Stimulated activated CD8-positive, alpha-beta memory T cell treated with anti-CD3 and anti-CD28 coated beads, Interleukin-12 subunit alpha, Interleukin-12 subunit beta, amount 100 ng/mL, for 24 hours (primary cell): ENCODE measurements around the gene PHACTR3.

Source experiments
- DNase-seq: peaks from one replicate; pipeline ENCODE4 v3.0.0-alpha.2; 2020; ENCODE audit errors: extremely low read depth

The PHACTR3 gene

DNA sequence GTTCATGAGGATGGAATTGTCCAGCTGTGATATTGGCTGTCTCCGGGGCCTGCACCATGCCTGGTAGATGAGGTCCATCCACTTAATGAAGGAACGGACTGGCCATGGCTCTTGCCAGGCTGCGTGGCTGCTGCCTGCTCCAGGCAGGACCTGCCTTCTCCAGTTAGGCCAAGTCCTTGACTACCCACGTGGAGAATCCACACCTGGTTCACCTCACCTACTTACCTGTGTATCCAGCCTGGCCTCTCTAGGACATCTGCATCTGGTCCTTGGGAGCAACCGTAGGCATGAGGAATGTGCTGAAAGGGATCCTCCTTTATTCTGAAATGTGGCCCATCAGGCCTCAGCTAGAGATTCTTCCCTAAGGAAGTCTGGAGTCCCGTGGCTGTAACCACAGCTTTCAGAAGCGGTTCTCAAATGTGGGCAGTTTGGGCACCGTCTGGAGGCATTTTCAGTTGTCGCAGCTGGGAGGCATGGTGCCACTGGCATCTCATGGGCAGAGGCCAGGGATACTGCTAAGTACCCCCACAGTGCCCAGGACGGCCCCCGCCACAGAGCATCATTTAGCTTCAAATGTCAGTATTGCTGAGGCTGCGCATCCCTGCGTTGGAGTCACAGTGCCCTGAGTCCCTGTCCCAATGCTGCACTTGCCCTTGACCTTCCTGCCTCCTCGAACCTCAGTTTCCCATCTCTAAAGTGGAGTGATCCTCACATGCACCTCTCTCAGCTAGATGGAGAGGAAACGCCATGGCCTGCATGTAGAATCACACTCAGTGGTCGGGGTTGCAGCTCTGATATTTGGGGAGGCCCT, 67.5 kb downstream of the PHACTR3 start:
- DNase-seq, result no peak

- no peak for DNase-seq
These were observed 68.2 kb downstream of the PHACTR3 start for GRCh38 chr20:59672576-59672975.

- DNase-seq, result no peak
These were observed 69.1 kb downstream of the PHACTR3 start for GRCh38 chr20:59673288-59673997.

GRCh38 chr20:59673998-59674445, 69.7 kb downstream of the PHACTR3 start:
- no peak for DNase-seq

- no peak for DNase-seq
These were observed 71.9 kb downstream of the PHACTR3 start for GRCh38 chr20:59676126-59676850.

- no peak for DNase-seq
These were observed 72.5 kb downstream of the PHACTR3 start for GRCh38 chr20:59676851-59677182.

- DNase-seq, result no peak
These were observed 73.2 kb downstream of the PHACTR3 start for GRCh38 chr20:59677586-59677985.

- DNase-seq, result no peak
These were observed 73.9 kb downstream of the PHACTR3 start for GRCh38 chr20:59678288-59678687.

DNA sequence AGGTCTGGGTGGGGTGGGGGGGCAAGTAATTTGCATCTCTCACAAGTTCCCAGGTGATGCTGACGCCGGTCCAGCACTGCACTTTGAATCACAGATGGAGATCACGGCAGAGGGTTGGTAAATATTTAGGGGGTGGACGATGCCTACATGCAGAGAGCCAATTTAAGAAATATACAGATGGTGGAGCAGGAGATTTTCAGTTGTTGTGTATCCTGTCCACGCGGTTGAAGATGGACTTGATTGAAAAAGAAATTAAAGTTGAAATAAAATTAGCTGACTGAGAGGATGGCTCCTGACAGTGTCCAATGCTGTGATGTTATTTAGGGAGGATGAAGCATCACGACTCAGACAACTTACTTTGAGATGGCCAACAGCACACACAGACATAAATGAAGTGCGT, 74.6 kb downstream of the PHACTR3 start:
- DNase-seq, result no peak

DNA sequence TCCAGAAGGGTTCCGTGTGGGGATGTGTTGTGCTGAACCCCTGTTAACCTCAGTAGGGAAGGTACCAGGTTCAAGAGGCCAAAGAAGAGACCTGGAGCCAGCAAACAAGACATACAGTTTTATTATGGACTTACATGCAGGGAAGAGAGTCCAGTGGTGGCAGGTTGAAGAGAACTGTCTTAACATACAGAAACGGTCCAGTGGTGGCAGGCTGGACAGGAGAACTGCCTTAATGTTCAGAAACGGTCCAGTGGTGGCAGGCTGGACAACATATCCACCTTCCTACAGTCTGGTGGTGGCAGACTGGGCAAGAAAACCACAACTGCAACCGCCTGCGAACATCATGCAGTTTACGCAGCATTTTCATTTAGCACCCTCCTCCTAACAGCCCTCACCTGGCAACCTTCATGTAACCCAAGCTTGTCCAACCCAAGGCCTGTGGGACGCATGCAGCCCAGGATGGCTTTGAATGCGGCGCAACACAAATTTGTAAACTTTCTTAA, 75.9 kb downstream of the PHACTR3 start:
- no peak for DNase-seq

- no peak for DNase-seq
These were observed 76.5 kb downstream of the PHACTR3 start for GRCh38 chr20:59680852-59681251.

DNA sequence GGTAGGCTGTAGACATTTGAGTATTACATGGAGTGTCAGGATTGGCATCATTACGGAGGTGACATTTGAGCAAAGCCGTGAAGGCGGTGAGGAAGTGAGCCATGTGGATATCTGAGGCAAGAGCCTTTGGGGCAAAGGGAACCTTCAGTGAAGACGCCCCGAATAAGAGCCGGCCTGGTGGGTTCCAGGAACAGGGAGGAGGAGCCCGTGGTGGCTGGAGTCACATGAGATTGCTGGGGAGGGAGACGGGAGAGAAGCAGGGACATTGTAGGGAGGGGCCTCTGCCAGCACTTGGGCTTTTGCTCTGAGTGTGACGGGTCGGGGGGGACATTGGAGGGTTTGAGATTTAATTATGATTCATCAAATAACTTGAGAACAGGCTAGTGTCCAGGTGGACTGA, 78.3 kb downstream of the PHACTR3 start:
- DNase-seq, result no peak

- DNase-seq, result no peak
These were observed 78.8 kb downstream of the PHACTR3 start for GRCh38 chr20:59683181-59683580.

DNA sequence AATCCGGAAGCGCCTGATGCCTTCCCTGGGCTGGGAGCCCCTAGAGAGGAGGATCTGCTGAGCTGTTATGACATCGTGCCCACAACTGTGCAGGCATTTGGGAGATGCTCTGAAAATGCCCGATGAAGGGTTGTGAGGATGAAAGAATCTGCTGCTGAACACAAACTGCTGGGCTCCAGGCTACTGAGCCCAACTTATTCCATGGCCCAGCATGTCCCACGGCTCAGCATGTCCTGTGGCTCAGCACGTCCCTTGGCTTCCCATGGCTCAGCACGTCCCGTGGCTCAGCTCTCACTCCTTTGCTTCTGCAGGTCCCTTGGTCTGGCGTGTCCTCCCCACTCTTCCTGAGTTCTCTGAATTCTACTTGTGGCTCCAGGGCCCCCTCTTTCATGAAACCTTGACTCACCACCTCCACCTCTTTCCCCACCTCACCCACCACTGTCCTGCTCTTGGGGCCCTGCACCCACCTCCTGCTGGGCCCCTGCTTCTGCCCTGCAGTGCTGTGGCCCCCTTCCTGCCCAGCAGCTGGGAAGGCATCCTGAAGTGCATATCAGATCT, 80.4 kb downstream of the PHACTR3 start:
- no peak for DNase-seq

DNA sequence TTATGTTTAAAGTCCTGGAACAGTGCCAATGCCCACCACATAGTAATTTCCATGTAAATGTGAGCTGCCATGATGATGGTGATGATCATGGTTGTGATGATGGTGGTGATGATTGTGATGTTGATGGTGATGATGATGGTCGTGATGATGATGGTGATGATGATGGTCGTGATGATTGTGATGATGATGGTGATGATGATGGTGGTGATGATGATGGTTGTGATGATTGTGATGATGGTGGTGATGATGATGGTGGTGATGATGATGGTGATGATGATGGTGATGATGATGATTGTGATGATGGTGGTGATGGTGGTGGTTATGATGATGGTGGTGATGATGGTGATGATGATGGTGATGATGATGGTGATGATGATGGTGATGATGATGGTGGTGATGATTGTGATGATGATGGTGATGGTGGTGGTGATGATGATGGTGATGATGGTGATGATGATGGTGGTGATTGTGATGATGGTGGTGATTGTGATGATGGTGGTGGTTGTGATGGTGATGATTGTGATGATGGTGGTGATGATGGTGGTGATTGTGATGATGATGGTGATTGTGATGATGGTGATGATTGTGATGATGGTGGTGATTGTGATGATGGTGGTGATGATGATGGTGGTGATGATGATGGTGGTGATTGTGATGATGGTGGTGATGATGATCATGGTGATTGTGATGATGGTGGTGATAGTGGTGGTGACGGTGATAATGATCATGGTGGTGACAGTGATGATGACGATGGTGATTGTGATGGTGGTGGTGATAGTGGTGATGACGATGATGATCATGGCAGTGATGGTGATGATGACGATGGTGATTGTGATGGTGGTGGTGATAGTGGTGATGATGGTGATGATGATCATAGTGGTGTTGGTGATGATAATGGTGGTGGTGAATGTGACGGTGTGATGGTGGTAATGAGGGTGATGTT, 82.3 kb downstream of the PHACTR3 start:
- DNase-seq, result no peak

- no peak for DNase-seq
These were observed 84.0 kb downstream of the PHACTR3 start for GRCh38 chr20:59688356-59688755.

- no peak for DNase-seq
These were observed 84.7 kb downstream of the PHACTR3 start for GRCh38 chr20:59688999-59689398.

DNA sequence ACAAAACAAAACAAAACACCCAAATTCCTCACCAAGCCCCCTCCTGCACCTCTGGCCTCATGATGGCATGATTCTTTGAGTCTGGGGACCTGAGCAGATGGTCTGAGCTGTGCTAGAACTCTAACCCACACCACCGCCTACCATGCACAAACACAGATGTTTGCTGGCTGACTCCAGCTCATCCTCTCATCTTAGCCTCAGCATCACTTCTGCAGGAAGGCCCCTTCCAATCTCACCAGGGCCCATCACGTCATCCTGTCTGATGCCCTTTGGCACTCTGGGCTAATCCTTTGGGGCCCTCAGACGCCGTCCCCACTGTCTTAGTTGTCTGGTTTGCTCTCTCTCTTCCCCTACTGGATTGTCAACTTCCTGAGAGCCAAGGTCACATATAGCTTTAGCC, 85.8 kb downstream of the PHACTR3 start:
- no peak for DNase-seq

DNA sequence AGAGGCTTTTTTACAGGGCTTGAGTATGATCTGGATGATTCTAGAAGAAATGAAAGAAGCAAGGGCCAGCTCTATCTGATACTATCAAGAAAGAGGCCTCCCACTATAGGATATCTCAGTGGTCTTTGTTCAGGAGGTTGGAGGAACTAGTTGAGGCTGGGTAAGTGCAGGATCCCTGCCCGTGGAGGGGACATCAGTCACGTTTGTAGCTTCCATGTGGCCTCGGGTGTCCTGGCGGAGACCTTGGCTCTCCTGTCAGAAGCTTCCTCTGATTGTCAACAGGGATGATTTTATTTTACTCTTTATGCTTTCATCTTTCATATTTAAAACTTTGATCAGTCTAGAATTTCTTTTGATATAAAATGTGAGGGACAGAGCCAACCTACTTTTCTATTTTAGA, 86.6 kb downstream of the PHACTR3 start:
- DNase-seq, result no peak

DNA sequence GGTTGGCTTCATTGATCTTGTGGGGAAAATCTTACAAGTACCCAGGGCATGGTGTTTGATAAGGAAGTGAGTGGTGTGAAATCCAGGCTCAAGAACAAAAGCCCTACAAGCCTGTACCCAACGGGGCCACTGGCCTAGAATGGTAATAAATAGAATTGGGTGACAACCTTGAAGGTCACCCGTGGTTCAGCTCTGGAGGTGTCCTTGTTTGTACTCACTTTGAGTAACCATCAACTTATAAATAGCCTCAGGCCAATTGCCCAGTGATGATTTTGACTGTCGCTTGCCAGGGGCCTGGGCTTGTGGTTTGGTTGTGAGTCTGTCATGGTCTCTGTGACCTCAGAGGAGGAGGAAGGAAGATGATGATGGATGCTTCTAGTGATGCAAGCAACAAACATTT, 87.8 kb downstream of the PHACTR3 start:
- DNase-seq, result no peak

- DNase-seq, result no peak
These were observed 89.2 kb downstream of the PHACTR3 start for GRCh38 chr20:59693587-59693986.
